Measurements from ENCODE around the gene SEMA5B. TPM values are rescaled to one million over a fixed set of nuclear protein-coding genes. Genes with fewer than 3 reads are reported as not detected.

The SEMA5B gene
- total RNA-seq, 1 donor from 2014 or later, result 1.0 TPM

GRCh38 chr3:122907471-122907870 is 120.1 kb downstream of the SEMA5B start:
- Mint-ChIP-seq H3K4me3 (ENCODE audit: unreplicated experiment) (no peak overlapping the region), H3K4me1 (ENCODE audit: low read depth, unreplicated experiment) (no peaks in the 10 kb centered on the region), H3K27ac (ENCODE audit: unreplicated experiment) (no peak overlapping the region), H3K36me3 (ENCODE audit: low read depth, unreplicated experiment) (no peaks in the 10 kb centered on the region), H3K9me3 (ENCODE audit: unreplicated experiment) (no peaks in the 10 kb centered on the region), H3K27me3 (ENCODE audit: low read depth, unreplicated experiment) (peaks cover 7% of the 10 kb centered on the region)
- Histone ChIP-seq H2AFZ (ENCODE audit: low read depth, low read length) (no peak overlapping the region), H3K4me3 (ENCODE audit: insufficient read depth, low read depth, low read length) (no peak overlapping the region), H3K4me2 (ENCODE audit: low read length) (no peak overlapping the region), H3K27me3 (ENCODE audit: insufficient read depth, low read length) (peaks cover 2% of the 10 kb centered on the region), H4K20me1 (ENCODE audit: insufficient read depth, low read length) (no peaks in the 10 kb centered on the region), H3K4me1 (ENCODE audit: insufficient read depth, low read length) (no peaks in the 10 kb centered on the region), H3K79me2 (ENCODE audit: insufficient read depth, low read length) (no peaks in the 10 kb centered on the region), H3K36me3 (ENCODE audit: insufficient read depth, low read length) (no peaks in the 10 kb centered on the region), H3K9ac (ENCODE audit: low read length) (no peak overlapping the region), H3K9me3 (ENCODE audit: insufficient read depth, low read depth, low read length) (peaks cover 2% of the 10 kb centered on the region), H3K27ac (ENCODE audit: low read depth, low read length) (no peak overlapping the region)
- DNase-seq (ENCODE audit: low read depth) (no peak), FAIRE-seq (no peak)
- no peak for TF ChIP-seq CTCF (IDR thresholded peaks at IDR 0.05; ENCODE audit: insufficient read depth, low read depth, low read length)
- TF ChIP-seq EZH2 (IDR thresholded peaks at IDR 0.05; ENCODE audit: insufficient read depth, low read length), result no peak

- H3K27me3 Mint-ChIP-seq (ENCODE audit: low read depth, unreplicated experiment), result peaks cover 9% of the 10 kb centered on the region
- Histone ChIP-seq H3K79me2 (ENCODE audit: insufficient read depth, low read length) (no peaks in the 10 kb centered on the region), H3K4me2 (ENCODE audit: low read length) (no peak overlapping the region), H3K36me3 (ENCODE audit: insufficient read depth, low read length) (no peaks in the 10 kb centered on the region), H2AFZ (ENCODE audit: low read depth, low read length) (no peak overlapping the region), H3K4me3 (ENCODE audit: insufficient read depth, low read depth, low read length) (no peak overlapping the region), H4K20me1 (ENCODE audit: insufficient read depth, low read length) (no peaks in the 10 kb centered on the region), H3K9ac (ENCODE audit: low read length) (no peak overlapping the region), H3K27me3 (ENCODE audit: insufficient read depth, low read length) (peaks cover 11% of the 10 kb centered on the region), H3K9me3 (ENCODE audit: insufficient read depth, low read depth, low read length) (peaks cover 2% of the 10 kb centered on the region), H3K27ac (ENCODE audit: low read depth, low read length) (no peak overlapping the region), H3K4me1 (ENCODE audit: insufficient read depth, low read length) (no peaks in the 10 kb centered on the region)
- no peak for TF ChIP-seq EZH2 (IDR thresholded peaks at IDR 0.05; ENCODE audit: insufficient read depth, low read length)
- no peak for TF ChIP-seq CTCF (IDR thresholded peaks at IDR 0.05; ENCODE audit: insufficient read depth, low read depth, low read length)
- H3K27ac Mint-ChIP-seq (ENCODE audit: unreplicated experiment), result no peak overlapping the region
- no peak for DNase-seq (ENCODE audit: low read depth)
- no peak for FAIRE-seq
- H3K4me3 Mint-ChIP-seq (ENCODE audit: unreplicated experiment), result no peak overlapping the region
- H3K36me3 Mint-ChIP-seq (ENCODE audit: low read depth, unreplicated experiment), result no peaks in the 10 kb centered on the region
- no peaks in the 10 kb centered on the region for H3K9me3 Mint-ChIP-seq (ENCODE audit: unreplicated experiment)
- no peaks in the 10 kb centered on the region for H3K4me1 Mint-ChIP-seq (ENCODE audit: low read depth, unreplicated experiment)
Measured at GRCh38 chr3:122903171-122903570, 124.4 kb downstream of the SEMA5B start.

GRCh38 chr3:122902326-122902725 is 125.2 kb downstream of the SEMA5B start:
- Mint-ChIP-seq H3K4me3 (ENCODE audit: unreplicated experiment) (no peak overlapping the region), H3K4me1 (ENCODE audit: low read depth, unreplicated experiment) (no peaks in the 10 kb centered on the region), H3K9me3 (ENCODE audit: unreplicated experiment) (no peaks in the 10 kb centered on the region), H3K36me3 (ENCODE audit: low read depth, unreplicated experiment) (no peaks in the 10 kb centered on the region), H3K27me3 (ENCODE audit: low read depth, unreplicated experiment) (peaks cover 9% of the 10 kb centered on the region), H3K27ac (ENCODE audit: unreplicated experiment) (no peak overlapping the region)
- Histone ChIP-seq H3K27me3 (ENCODE audit: insufficient read depth, low read length) (peaks cover 11% of the 10 kb centered on the region), H3K9me3 (ENCODE audit: insufficient read depth, low read depth, low read length) (peaks cover 2% of the 10 kb centered on the region), H3K79me2 (ENCODE audit: insufficient read depth, low read length) (no peaks in the 10 kb centered on the region), H3K4me2 (ENCODE audit: low read length) (no peak overlapping the region), H3K9ac (ENCODE audit: low read length) (no peak overlapping the region), H2AFZ (ENCODE audit: low read depth, low read length) (no peak overlapping the region), H3K36me3 (ENCODE audit: insufficient read depth, low read length) (no peaks in the 10 kb centered on the region), H3K27ac (ENCODE audit: low read depth, low read length) (no peak overlapping the region), H3K4me3 (ENCODE audit: insufficient read depth, low read depth, low read length) (no peak overlapping the region), H4K20me1 (ENCODE audit: insufficient read depth, low read length) (no peaks in the 10 kb centered on the region), H3K4me1 (ENCODE audit: insufficient read depth, low read length) (no peaks in the 10 kb centered on the region)
- no peak for FAIRE-seq
- TF ChIP-seq EZH2 (IDR thresholded peaks at IDR 0.05; ENCODE audit: insufficient read depth, low read length) (no peak), CTCF (IDR thresholded peaks at IDR 0.05; ENCODE audit: insufficient read depth, low read depth, low read length) (no peak)
- DNase-seq (ENCODE audit: low read depth), result no peak
